Measurements from ENCODE around the gene LHPP. TPM values are rescaled to one million over a fixed set of nuclear protein-coding genes. Genes with fewer than 3 reads are reported as not detected.

The LHPP gene
- total and polyA plus RNA-seq, 10 donors = 16.8 to 36.8 (median 23.5) TPM

DNA sequence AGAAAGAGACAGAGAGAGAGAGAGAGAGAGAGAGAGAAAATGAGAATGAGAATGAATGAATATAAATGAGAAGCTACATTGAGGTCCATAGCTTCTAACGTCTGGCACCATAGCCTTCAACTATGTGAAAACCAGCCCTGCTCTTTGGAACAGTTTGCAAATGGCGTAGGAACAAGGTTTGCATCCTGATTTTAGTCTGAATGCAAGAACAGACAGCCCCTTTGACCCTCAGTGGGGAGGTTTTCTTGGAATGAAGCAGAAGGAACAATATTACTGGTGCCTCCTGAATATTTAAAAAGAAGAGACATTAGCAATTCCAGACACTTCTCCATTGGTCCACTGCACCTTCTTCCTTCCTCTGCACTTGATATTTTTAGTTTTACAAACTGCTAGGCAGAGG is 23.0 kb downstream of the LHPP start:
- Histone ChIP-seq H3K27ac (no peak overlapping the region), H3K4me3 (no peak overlapping the region), H3K4me1 (no peaks in the 10 kb centered on the region), H3K36me3 (peaks cover 0 to 18% (median 0%) of the 10 kb centered on the region in 6 donors), H3K9me3 (peaks cover 0 to 13% (median 9%) of the 10 kb centered on the region in 8 donors), H3K27me3 (replicated peaks in 1 of 7) (no peaks in the 10 kb centered on the region)
- no peak for TF ChIP-seq POLR2AphosphoS5 (IDR thresholded peaks at IDR 0.05)
- TF ChIP-seq POLR2A (IDR thresholded peaks at IDR 0.05) = no peak
- TF ChIP-seq, protein P1, sequence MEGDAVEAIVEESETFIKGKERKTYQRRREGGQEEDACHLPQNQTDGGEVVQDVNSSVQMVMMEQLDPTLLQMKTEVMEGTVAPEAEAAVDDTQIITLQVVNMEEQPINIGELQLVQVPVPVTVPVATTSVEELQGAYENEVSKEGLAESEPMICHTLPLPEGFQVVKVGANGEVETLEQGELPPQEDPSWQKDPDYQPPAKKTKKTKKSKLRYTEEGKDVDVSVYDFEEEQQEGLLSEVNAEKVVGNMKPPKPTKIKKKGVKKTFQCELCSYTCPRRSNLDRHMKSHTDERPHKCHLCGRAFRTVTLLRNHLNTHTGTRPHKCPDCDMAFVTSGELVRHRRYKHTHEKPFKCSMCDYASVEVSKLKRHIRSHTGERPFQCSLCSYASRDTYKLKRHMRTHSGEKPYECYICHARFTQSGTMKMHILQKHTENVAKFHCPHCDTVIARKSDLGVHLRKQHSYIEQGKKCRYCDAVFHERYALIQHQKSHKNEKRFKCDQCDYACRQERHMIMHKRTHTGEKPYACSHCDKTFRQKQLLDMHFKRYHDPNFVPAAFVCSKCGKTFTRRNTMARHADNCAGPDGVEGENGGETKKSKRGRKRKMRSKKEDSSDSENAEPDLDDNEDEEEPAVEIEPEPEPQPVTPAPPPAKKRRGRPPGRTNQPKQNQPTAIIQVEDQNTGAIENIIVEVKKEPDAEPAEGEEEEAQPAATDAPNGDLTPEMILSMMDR (IDR thresholded peaks at IDR 0.05 in 8 of 11, conservative IDR thresholded peaks at IDR 0.05 in 3 of 11) = no peak
- no peak for DNase-seq
- intact Hi-C loops (cut with DNase I; ENCODE audit: low total_unique reads) = no loop called here
- WGBS, 5 donors = 84 to 95% (median 85%) methylated on average over 2 of the region's 2 CpGs

DNA sequence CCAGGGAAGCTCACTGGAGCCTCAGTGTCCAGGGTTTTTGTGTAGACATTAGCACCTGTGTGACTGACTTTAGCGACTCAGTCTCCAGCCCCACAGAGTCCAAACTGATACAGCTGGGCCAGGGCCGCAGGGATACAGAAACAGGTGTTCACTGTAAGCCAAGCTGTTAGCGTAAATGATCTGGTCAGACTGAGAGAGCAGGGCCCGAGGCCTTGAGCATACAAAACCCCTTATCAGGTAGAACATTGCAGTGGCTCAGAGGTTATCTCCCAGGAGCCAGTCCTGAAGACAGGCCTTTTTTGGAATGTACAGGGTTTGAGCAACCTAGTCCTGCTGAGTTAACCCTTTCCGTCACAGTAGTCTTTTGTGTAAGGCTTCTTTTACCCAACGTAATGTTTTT is 25.0 kb downstream of the LHPP start:
- Histone ChIP-seq H3K27me3 (replicated peaks in 1 of 7) (no peaks in the 10 kb centered on the region), H3K4me1 (no peaks in the 10 kb centered on the region), H3K36me3 (peaks cover 0 to 36% (median 0%) of the 10 kb centered on the region in 6 donors), H3K27ac (no peak overlapping the region), H3K9me3 (peaks cover 0 to 13% (median 9%) of the 10 kb centered on the region in 8 donors), H3K4me3 (no peak overlapping the region)
- peak; percentile 29 for DNase-seq
- WGBS, 5 donors = 95 to 99% (median 96%) methylated on average over 6 of the region's 6 CpGs
- TF ChIP-seq, protein P1 (IDR thresholded peaks at IDR 0.05 in 8 of 11, conservative IDR thresholded peaks at IDR 0.05 in 3 of 11) = no peak
- TF ChIP-seq POLR2AphosphoS5 (IDR thresholded peaks at IDR 0.05) (no peak), POLR2A (IDR thresholded peaks at IDR 0.05) (no peak)
- intact Hi-C loops (cut with DNase I; ENCODE audit: low total_unique reads) = no loop called here

DNA sequence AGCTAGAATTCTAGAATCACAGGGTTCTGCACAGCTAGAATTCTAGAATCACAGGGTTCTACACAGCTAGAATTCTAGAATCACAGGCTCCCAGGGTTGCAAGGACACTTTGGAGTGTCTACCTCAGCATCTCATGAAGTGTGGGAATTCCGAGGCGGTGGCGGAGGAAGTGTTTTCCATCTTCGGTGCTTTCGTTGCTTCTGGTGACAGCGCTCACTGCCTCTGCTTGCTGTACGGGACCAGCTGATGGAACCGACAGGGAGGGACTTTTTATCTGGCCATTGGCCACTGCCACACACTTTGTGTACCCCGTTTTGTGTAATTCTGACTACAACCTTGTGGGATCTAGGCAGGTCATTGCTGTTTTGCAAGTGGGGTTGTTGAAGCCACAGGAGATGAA is 29.5 kb downstream of the LHPP start:
- Histone ChIP-seq H3K4me1 (peaks cover 0 to 19% (median 9%) of the 10 kb centered on the region in 6 donors), H3K4me3 (no peak overlapping the region), H3K27ac (no peak overlapping the region), H3K9me3 (peaks cover 0 to 13% (median 9%) of the 10 kb centered on the region in 8 donors), H3K27me3 (replicated peaks in 1 of 7) (no peaks in the 10 kb centered on the region), H3K36me3 (peaks cover 0 to 38% (median 0%) of the 10 kb centered on the region in 6 donors)
- WGBS, 5 donors = 95 to 97% (median 96%) methylated on average over 9 of the region's 9 CpGs
- intact Hi-C loops (cut with DNase I; ENCODE audit: low total_unique reads) = no loop called here
- peak; percentile 36 for DNase-seq
- TF ChIP-seq POLR2A (IDR thresholded peaks at IDR 0.05) (no peak), POLR2AphosphoS5 (IDR thresholded peaks at IDR 0.05) (no peak)
- TF ChIP-seq, protein P1 (IDR thresholded peaks at IDR 0.05 in 8 of 11, conservative IDR thresholded peaks at IDR 0.05 in 3 of 11) = no peak

DNA sequence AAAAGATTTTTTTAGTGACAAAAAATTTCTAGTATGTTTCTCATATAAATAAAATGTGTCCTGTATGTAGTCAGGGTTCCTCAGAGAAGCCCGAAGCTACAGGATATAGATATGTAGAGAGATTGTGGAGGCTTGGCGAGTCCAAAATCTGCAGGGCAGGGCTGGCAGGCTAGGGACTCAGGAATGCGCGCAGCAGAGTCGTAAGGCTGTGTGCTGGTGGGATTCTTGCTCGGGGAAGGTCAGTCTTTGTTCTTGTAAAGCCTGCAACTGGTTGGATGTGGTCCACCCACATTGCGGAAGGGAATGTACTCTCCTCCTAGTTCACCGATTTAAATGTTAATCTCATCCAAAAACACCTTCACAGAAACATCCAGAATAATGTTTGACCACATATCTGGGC is 30.6 kb downstream of the LHPP start:
- peak; percentile 56 for DNase-seq
- no peak overlapping the region for H3K27ac ChIP-seq
- 93 to 96% (median 95%) methylated on average over 8 of the region's 8 CpGs for WGBS, 5 donors
- H3K4me3 ChIP-seq = no peak overlapping the region
- peaks cover 0 to 19% (median 9%) of the 10 kb centered on the region in 6 donors for H3K4me1 ChIP-seq
- H3K36me3 ChIP-seq = peaks cover 0 to 32% (median 0%) of the 10 kb centered on the region in 6 donors
- TF ChIP-seq POLR2A (IDR thresholded peaks at IDR 0.05) (no peak), POLR2AphosphoS5 (IDR thresholded peaks at IDR 0.05) (no peak)
- TF ChIP-seq, protein P1 (IDR thresholded peaks at IDR 0.05 in 8 of 11, conservative IDR thresholded peaks at IDR 0.05 in 3 of 11) = no peak
- H3K9me3 ChIP-seq = peaks cover 0 to 3% (median 2%) of the 10 kb centered on the region in 8 donors
- intact Hi-C loops (cut with DNase I; ENCODE audit: low total_unique reads) = no loop called here
- H3K27me3 ChIP-seq (replicated peaks in 1 of 7) = no peaks in the 10 kb centered on the region

Measured in spleen (tissue), 11 donors.